ENCODE data around the gene CTPS1. TPM values are rescaled to one million over a fixed set of nuclear protein-coding genes. Genes with fewer than 3 reads are reported as not detected.

Gene CTPS1
- total RNA-seq, 1 experiment from 2014 or later, result 166 TPM

GRCh38 chr1:41037116-41037903, 57.8 kb downstream of the CTPS1 start:
- in situ Hi-C loops (cut with HindIII; ENCODE audit: low pct_unique_long_range_greater_than_20kb, low sequenced_read_pairs), result no loop called here
- no peak for DNase-seq (ENCODE audit: low read depth, low spot score)
- Histone ChIP-seq H3K27ac (ENCODE audit: low read length) (no peak overlapping the region), H3K4me1 (ENCODE audit: control insufficient read depth, insufficient read depth, low read length) (no peaks in the 10 kb centered on the region), H3K27me3 (ENCODE audit: control insufficient read depth, insufficient read depth, low read length) (no peaks in the 10 kb centered on the region), H3K9me3 (ENCODE audit: control insufficient read depth, insufficient read depth, low read depth, low read length) (no peaks in the 10 kb centered on the region), H3K4me3 (ENCODE audit: low read depth in 2 of 2, low read length in 2 of 2) (no peak overlapping the region), H3K36me3 (ENCODE audit: control insufficient read depth, insufficient read depth, low read length) (no peaks in the 10 kb centered on the region)
- no TSS peak for BruUV-seq (replicated peaks)
- intact Hi-C loops (cut with micrococcal nuclease; ENCODE audit: unreplicated experiment), result no loop called here
- ATAC-seq, result no peak
- TF ChIP-seq CTCF (IDR thresholded peaks at IDR 0.05) (no peak), REST (IDR thresholded peaks at IDR 0.05; ENCODE audit: insufficient read depth in 1 of 2, low read depth in 2 of 2, low read length in 1 of 2) (no peak), SIN3A (IDR thresholded peaks at IDR 0.05; ENCODE audit: borderline replicate concordance, insufficient read depth, low read depth, low read length) (no peak), TCF7L2 (IDR thresholded peaks at IDR 0.05; ENCODE audit: low read depth, low read length) (no peak), POLR2AphosphoS5 (IDR thresholded peaks at IDR 0.05; ENCODE audit: low read depth, low read length) (no peak)
- POLR2A ChIA-PET, result no interaction called here
- CTCF ChIA-PET, result no interaction called here

- intact Hi-C loops (cut with micrococcal nuclease; ENCODE audit: unreplicated experiment), result no loop called here
These were observed 58.6 kb downstream of the CTPS1 start for GRCh38 chr1:41038110-41038509.

More at GRCh38 chr1:41038110-41038509, 58.6 kb downstream of the CTPS1 start:
- H3K27ac ChIP-seq (ENCODE audit: low read length), result no peak overlapping the region
- no peaks in the 10 kb centered on the region for H3K4me1 ChIP-seq (ENCODE audit: control insufficient read depth, insufficient read depth, low read length)
- DNase-seq (ENCODE audit: low read depth, low spot score), result no peak
- no peaks in the 10 kb centered on the region for H3K36me3 ChIP-seq (ENCODE audit: control insufficient read depth, insufficient read depth, low read length)
- in situ Hi-C loops (cut with HindIII; ENCODE audit: low pct_unique_long_range_greater_than_20kb, low sequenced_read_pairs), result no loop called here
- TF ChIP-seq CTCF (IDR thresholded peaks at IDR 0.05) (peak; percentile 56), POLR2AphosphoS5 (IDR thresholded peaks at IDR 0.05; ENCODE audit: low read depth, low read length) (no peak)
- BruUV-seq (replicated peaks), result no TSS peak
- ChIA-PET POLR2A (no interaction called here), CTCF (no interaction called here)
- no peak for ATAC-seq
- H3K27me3 ChIP-seq (ENCODE audit: control insufficient read depth, insufficient read depth, low read length), result no peaks in the 10 kb centered on the region
- no peaks in the 10 kb centered on the region for H3K9me3 ChIP-seq (ENCODE audit: control insufficient read depth, insufficient read depth, low read depth, low read length)
- H3K4me3 ChIP-seq (ENCODE audit: low read depth in 2 of 2, low read length in 2 of 2), result no peak overlapping the region

All from Panc1 (cell line).